Activated CD8-positive, alpha-beta T cell treated with anti-CD3 and anti-CD28 coated beads for 36 hours (primary cell): Measurements from ENCODE around the gene ZDHHC12. TPM values are rescaled to one million over a fixed set of nuclear protein-coding genes. Genes with fewer than 3 reads are reported as not detected.

ENCODE experiments used
- ATAC-seq: fragments of 200-7000 bp; cut with Tn5 transposase; one replicate; pipeline ENCODE4 v1.10.0; 2021; ENCODE audit warnings: mild to moderate bottlenecking, moderate library complexity
- CTCF ChIA-PET: fragments of 350-600 bp; sonication (Branson Sonifier 250); formaldehyde crosslinking; loops from one replicate; lab custom pipeline; 2021; ENCODE audit warnings: antibody characterized with exemption; lab: Charles Lee
- POLR2A ChIA-PET: fragments of 350-600 bp; sonication (Branson Sonifier 250); formaldehyde crosslinking; loops from one replicate; lab custom pipeline; 2021; ENCODE audit warnings: antibody characterized with exemption; lab: Charles Lee
- DNase-seq: peaks from one replicate; pipeline ENCODE4 v3.0.0-alpha.2; 2020
- H3K27ac Mint-ChIP-seq: one replicate; pipeline ENCODE4 v1.8.0; 2021; ENCODE audit warnings: mild to moderate bottlenecking, mixed read lengths
- H3K27me3 Mint-ChIP-seq: one replicate; pipeline ENCODE4 v1.8.0; 2021; ENCODE audit warnings: mixed read lengths
- H3K36me3 Mint-ChIP-seq: one replicate; pipeline ENCODE4 v1.8.0; 2021; ENCODE audit warnings: low read depth, mixed read lengths
- H3K4me1 Mint-ChIP-seq: one replicate; pipeline ENCODE4 v1.8.0; 2021; ENCODE audit warnings: low read depth, mixed read lengths
- H3K4me3 Mint-ChIP-seq: one replicate; pipeline ENCODE4 v1.8.0; 2021; ENCODE audit warnings: mild to moderate bottlenecking, moderate library complexity, mixed read lengths
- H3K9me3 Mint-ChIP-seq: one replicate; pipeline ENCODE4 v1.8.0; 2021; ENCODE audit warnings: mixed read lengths
- intact Hi-C: fragments of 100-400 bp; cut with micrococcal nuclease; formaldehyde crosslinking; loops from one replicate; pipeline ENCODE4 v1.10.0; 2022
- total RNA-seq, 2 experiments: library from RNA; stranded (reverse); gene quantifications; one replicate each; pipeline ENCODE4 v1.2.3, GENCODE V29; 2021
- TF ChIP-seq, protein P1 (sequence below): fragments of 200-600 bp; IDR thresholded peaks from one replicate; pipeline ENCODE4 v1.8.0; 2022; ENCODE audit warnings: antibody characterized with exemption, mild to moderate bottlenecking

Gene ZDHHC12
- total RNA-seq, 2 experiments from 2014 or later, result 44.9 to 48.7 TPM

DNA sequence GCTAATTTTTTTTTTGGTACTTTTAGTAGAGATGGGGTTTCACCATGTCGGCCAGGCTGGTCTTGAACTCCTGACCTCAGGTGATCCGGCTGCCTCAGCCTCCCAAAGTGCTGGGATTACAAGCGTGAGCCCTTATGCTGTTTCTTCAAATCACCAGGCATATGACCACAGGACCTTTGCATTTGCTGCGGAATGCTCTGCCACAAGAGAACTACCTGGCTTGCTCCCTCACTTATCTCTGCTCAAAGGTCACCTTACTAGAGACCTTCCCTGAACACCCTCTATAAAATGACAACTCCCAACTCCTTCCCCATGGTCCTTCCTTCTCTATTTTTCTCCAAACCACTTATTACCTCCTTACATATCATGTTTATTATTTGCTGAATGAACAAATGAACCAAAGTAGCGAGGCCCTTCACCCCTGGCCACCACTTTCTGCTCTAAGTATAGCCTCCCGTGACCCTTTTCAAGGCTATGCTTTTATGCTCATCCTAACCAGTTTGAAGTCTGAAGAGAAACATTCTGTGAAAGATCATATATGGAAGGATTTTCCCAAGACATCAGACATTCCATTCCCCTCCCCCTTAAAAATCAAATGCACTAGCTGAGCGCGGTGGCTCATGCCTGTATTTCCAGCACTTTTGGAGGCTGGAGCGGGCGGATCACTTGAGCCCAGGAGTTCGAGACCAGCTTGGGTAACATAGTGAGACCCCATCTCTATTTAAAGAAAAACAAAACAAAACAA is 46.5 kb upstream of the ZDHHC12 start:
- DNase-seq (no peak), ATAC-seq (no peak)
- CTCF ChIA-PET, result interaction anchor here (0.9 to 1.1 kb wide), 3 partner anchors 48 to 118 kb away, joined by 3 to 5 read pairs (median 5); partner anchors contain the start of genes ENDOG and PKN3
- peak overlapping the region; percentile 93 for H3K4me3 Mint-ChIP-seq
- no peaks in the 10 kb centered on the region for H3K27me3 Mint-ChIP-seq
- H3K36me3 Mint-ChIP-seq, result no peaks in the 10 kb centered on the region
- peak overlapping the region; percentile 93 for H3K27ac Mint-ChIP-seq
- intact Hi-C loops, result no loop called here
- H3K9me3 Mint-ChIP-seq, result no peaks in the 10 kb centered on the region
- POLR2A ChIA-PET, result interaction anchor here (0.9 to 1.1 kb wide), 3 partner anchors 12 to 812 kb away, joined by 3 to 4 read pairs (median 3); partner anchors contain the start of gene GLE1
- TF ChIP-seq, protein P1, sequence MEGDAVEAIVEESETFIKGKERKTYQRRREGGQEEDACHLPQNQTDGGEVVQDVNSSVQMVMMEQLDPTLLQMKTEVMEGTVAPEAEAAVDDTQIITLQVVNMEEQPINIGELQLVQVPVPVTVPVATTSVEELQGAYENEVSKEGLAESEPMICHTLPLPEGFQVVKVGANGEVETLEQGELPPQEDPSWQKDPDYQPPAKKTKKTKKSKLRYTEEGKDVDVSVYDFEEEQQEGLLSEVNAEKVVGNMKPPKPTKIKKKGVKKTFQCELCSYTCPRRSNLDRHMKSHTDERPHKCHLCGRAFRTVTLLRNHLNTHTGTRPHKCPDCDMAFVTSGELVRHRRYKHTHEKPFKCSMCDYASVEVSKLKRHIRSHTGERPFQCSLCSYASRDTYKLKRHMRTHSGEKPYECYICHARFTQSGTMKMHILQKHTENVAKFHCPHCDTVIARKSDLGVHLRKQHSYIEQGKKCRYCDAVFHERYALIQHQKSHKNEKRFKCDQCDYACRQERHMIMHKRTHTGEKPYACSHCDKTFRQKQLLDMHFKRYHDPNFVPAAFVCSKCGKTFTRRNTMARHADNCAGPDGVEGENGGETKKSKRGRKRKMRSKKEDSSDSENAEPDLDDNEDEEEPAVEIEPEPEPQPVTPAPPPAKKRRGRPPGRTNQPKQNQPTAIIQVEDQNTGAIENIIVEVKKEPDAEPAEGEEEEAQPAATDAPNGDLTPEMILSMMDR, result no peak
- H3K4me1 Mint-ChIP-seq, result peaks cover 18% of the 10 kb centered on the region

DNA sequence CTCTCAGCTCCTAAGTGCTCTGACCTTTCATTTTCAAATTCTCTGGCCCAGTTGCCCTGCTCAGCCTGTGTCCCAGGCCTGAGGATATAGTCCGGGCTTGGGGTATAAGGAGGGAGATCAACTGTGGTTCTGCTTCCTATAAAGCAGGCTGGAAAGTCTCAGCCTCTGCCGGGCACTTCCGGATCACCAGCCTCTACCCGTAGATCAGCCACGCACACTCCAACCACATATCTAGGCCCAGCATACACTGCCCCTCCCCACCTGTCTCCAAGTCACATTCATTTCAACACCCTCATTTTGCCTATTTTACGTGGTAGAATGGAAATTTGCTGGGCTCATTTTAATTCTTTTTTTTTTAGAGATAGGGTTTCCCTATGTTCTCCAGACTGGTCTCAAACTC is 44.7 kb upstream of the ZDHHC12 start:
- intact Hi-C loops, result no loop called here
- TF ChIP-seq, protein P1, result no peak
- H3K4me1 Mint-ChIP-seq, result peaks cover 22% of the 10 kb centered on the region
- CTCF ChIA-PET, result interaction anchor here (1.6 kb wide), 1 partner anchor 67 kb away, joined by 6 read pairs; the partner anchor contains the start of gene PKN3
- H3K36me3 Mint-ChIP-seq, result no peaks in the 10 kb centered on the region
- no peaks in the 10 kb centered on the region for H3K27me3 Mint-ChIP-seq
- H3K4me3 Mint-ChIP-seq, result no peak overlapping the region
- no peak overlapping the region for H3K27ac Mint-ChIP-seq
- ATAC-seq (no peak), DNase-seq (no peak)
- POLR2A ChIA-PET, result interaction anchor here (1.4 kb wide), 1 partner anchor 24 kb away, joined by 5 read pairs; no protein-coding TSS in a partner anchor
- no peaks in the 10 kb centered on the region for H3K9me3 Mint-ChIP-seq

DNA sequence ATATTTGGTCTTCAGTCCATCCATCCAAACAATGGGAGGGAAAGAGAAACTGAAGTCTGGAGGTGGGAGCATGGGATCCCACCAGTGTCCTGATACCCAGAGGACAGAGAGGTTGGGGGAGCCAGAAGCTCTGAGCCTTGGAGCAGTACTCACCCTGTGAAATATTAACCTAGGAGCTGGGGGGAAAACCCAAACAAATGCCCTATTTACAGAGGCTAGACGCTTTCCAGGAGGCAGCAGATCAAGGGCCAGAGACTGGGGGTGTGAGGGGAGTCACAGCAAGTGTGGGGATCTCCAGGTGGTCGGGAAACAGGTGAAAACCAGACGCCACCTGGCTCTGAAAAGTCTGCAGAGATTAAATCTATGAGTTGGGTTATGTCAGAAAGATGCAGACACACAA is 41.6 kb upstream of the ZDHHC12 start:
- Mint-ChIP-seq H3K4me1 (peaks cover 18% of the 10 kb centered on the region), H3K9me3 (no peaks in the 10 kb centered on the region), H3K36me3 (no peaks in the 10 kb centered on the region), H3K4me3 (no peak overlapping the region), H3K27me3 (no peaks in the 10 kb centered on the region), H3K27ac (no peak overlapping the region)
- TF ChIP-seq, protein P1, result no peak
- intact Hi-C loops, result no loop called here
- CTCF ChIA-PET, result interaction anchor here (1.0 to 1.5 kb wide), 2 partner anchors 40 to 163 kb away, joined by 3 read pairs; no protein-coding TSS in a partner anchor
- POLR2A ChIA-PET, result no interaction called here
- ATAC-seq, result no peak
- no peak for DNase-seq

DNA sequence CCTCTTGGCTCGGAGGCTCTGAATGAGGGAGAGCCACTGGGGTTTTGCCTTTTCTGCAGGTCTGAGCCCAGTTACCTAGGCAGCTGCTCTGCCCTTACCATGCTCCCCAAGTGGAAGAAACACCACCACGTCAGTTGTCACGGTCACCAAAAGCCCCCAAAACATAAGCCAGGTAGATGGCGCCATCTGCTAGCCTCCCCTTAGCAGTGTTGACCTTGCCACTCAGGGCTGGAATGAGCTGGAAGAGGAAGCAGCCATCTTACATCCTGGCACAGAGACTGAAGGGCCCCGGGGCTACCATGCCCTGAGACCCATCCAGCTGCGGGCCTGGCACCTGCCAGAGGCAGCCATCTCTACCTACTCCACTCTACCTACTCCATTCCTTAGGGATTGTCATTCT is 40.4 kb upstream of the ZDHHC12 start:
- TF ChIP-seq, protein P1, result no peak
- Mint-ChIP-seq H3K4me3 (no peak overlapping the region), H3K27me3 (no peaks in the 10 kb centered on the region), H3K36me3 (no peaks in the 10 kb centered on the region), H3K27ac (peak overlapping the region; percentile 10), H3K4me1 (peaks cover 11% of the 10 kb centered on the region), H3K9me3 (no peaks in the 10 kb centered on the region)
- intact Hi-C loops, result no loop called here
- ChIA-PET POLR2A (no interaction called here), CTCF (interaction anchor here (1.0 to 1.5 kb wide), 3 partner anchors 39 to 164 kb away, joined by 3 read pairs; no protein-coding TSS in a partner anchor)
- DNase-seq (peak; percentile 36), ATAC-seq (peak; percentile 77)
